GM06990 (cell line): Measurements from ENCODE around the gene UBE2I.
A peak's percentile ranks its signal among the peaks of the same experiment; 100 is the strongest.

Experiments
- DNase-seq: peaks from one replicate; pipeline ENCODE4 v3.0.0-alpha.2; 2011; ENCODE audit not compliant: insufficient read length; ENCODE audit errors: extremely low read depth
- H3K27me3 ChIP-seq: replicated peaks from 2 replicates; pipeline ENCODE4 v1.6.0; 2011; ENCODE audit warnings: low read length; ENCODE audit not compliant: control insufficient read depth, insufficient read depth
- H3K36me3 ChIP-seq: 2 replicates; pipeline ENCODE4 v1.5.1; 2011; ENCODE audit warnings: low read length; ENCODE audit not compliant: control insufficient read depth, insufficient read depth
- H3K4me3 ChIP-seq: replicated peaks from 2 replicates; pipeline ENCODE4 v1.5.1; 2011; ENCODE audit warnings: low read depth, mild to moderate bottlenecking, control low read depth, low read length
- CTCF ChIP-seq: IDR thresholded peaks from 2 replicates; pipeline ENCODE4 v1.5.1; 2011; ENCODE audit warnings: low read length, control low read depth, mild to moderate bottlenecking, inconsistent platforms; ENCODE audit not compliant: insufficient read depth, poor library complexity, severe bottlenecking

UBE2I gene

DNA sequence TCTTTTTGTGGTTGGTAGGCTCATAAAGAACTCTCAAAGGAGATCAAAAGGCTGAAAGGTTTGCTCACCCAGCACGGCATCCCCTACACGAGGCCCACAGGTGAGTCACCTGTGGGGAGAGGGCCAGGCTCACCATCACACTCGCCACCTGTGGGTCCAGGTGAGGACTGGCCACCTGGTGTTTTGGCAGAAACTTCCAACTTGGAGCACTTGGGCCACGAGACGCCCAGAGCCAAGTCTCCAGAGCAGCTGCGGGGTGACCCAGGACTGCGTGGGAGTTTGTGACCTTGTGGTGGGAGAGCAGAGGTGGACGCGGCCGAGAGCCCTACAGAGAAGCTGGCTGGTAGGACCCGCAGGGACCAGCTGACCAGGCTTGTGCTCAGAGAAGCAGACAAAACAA is 53.4 kb downstream of the UBE2I start:
- DNase-seq, result no peak
- no peak for TF ChIP-seq CTCF
- H3K36me3 ChIP-seq, result peaks cover 28% of the 10 kb centered on the region
- no peak overlapping the region for H3K4me3 ChIP-seq
- H3K27me3 ChIP-seq, result no peaks in the 10 kb centered on the region

DNA sequence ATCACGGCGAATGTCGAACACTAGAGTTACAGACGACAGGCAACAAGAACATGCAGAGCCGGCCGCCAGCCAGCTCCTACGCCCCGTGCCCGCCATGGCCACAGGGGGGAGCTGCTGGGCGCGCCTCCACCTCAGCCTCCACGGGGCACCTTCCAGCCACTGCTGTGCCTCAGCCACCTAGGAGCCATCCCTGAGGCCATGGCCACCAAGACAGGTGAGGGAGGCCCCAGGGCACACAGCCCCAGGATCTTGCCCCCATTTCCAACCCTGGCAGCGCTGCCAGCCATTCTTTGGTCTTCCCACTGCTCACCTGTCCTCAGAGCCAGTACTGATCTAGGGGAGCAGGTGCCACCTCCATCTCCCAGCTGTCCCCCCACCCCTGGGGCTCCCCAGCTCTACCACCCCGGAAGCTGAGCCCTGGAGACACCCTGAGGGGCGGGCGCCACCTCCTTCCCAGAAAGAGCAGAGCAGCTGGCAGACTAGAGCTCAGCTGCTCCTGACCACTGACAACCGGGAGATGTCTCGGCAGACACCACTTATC is 54.1 kb downstream of the UBE2I start:
- Histone ChIP-seq H3K4me3 (no peak overlapping the region), H3K36me3 (peaks cover 28% of the 10 kb centered on the region), H3K27me3 (no peaks in the 10 kb centered on the region)
- DNase-seq, result peak; percentile 69
- peak; percentile 96 for TF ChIP-seq CTCF

GRCh38 chr16:1364510-1364909 is 55.1 kb downstream of the UBE2I start:
- DNase-seq, result peak; percentile 13
- Histone ChIP-seq H3K4me3 (no peak overlapping the region), H3K27me3 (no peaks in the 10 kb centered on the region), H3K36me3 (peaks cover 28% of the 10 kb centered on the region)
- TF ChIP-seq CTCF, result no peak

DNA sequence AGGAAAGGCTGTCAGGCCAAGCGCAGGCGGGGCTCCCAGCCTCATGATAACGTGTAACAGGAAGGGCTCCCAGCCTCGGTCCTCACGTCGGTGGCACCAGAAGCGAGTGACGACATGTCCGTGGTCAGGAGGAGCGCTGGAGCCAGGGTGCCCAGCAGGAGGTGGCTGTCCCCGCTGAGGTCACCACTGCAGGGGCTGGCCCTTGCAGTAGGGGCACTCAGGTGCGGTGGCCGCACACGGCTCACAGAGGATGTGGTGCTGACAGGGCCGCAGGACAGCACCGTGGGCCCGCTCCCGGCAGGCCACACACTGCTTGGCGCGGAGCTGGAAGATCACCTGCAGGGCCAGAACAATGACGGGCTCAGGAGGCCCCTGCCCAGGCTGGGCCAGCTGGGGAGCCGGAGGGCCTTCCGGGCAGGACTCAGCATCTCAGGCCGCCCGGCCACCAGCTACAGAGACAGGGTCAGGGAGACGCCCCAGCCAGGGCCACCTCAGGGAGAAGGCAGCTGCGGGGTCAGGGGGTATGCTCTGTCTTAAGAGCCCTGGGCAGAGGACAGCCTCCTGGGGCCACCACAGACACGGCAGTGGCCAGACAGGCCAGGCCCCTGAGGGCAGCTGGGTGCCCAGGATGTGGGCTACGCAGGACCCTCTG is 56.8 kb downstream of the UBE2I start:
- peak; percentile 17 for DNase-seq
- Histone ChIP-seq H3K36me3 (peaks cover 30% of the 10 kb centered on the region), H3K4me3 (no peak overlapping the region)

GRCh38 chr16:1366712-1367299 is 57.4 kb downstream of the UBE2I start:
- Histone ChIP-seq H3K27me3 (no peaks in the 10 kb centered on the region), H3K4me3 (no peak overlapping the region), H3K36me3 (peaks cover 29% of the 10 kb centered on the region)
- no peak for TF ChIP-seq CTCF
- DNase-seq, result peak; percentile 11

More for the DNA sequence above, 56.8 kb downstream of the UBE2I start:
- H3K27me3 ChIP-seq, result no peaks in the 10 kb centered on the region
- no peak for TF ChIP-seq CTCF
